ENCODE results near the gene LSMEM2. TPM values are rescaled to one million over a fixed set of nuclear protein-coding genes. Genes with fewer than 3 reads are reported as not detected.

LSMEM2 gene
- total RNA-seq, 1 experiment from 2014 or later, result not detected

- Histone ChIP-seq H3K27ac (ENCODE audit: low read depth, low read length, poor library complexity, severe bottlenecking) (peak overlapping the region; percentile 30), H3K27me3 (replicated peaks; ENCODE audit: insufficient read depth, low read depth, low read length, poor library complexity) (no peaks in the 10 kb centered on the region), H3K36me3 (ENCODE audit: insufficient read depth, low read length, poor library complexity, severe bottlenecking) (no peaks in the 10 kb centered on the region), H3K4me1 (ENCODE audit: insufficient read depth, low read length, poor library complexity, severe bottlenecking) (peaks cover 3% of the 10 kb centered on the region), H3K4me3 (ENCODE audit: low read depth, low read length, poor library complexity, severe bottlenecking) (no peak overlapping the region), H3K9me3 (ENCODE audit: low read depth, low read length, poor library complexity, severe bottlenecking) (no peaks in the 10 kb centered on the region)
- TF ChIP-seq EZH2 (IDR thresholded peaks at IDR 0.05; ENCODE audit: borderline replicate concordance, low read depth, low read length, poor library complexity, severe bottlenecking) (no peak), CTCF (conservative IDR thresholded peaks at IDR 0.05; ENCODE audit: low read depth, low read length) (peak; percentile 66)
- DNase-seq (ENCODE audit: low spot score), result peak; percentile 65
- CTCF ChIA-PET, result no interaction called here
- POLR2A ChIA-PET (ENCODE audit: low non-redundant PET), result no interaction called here
- BruUV-seq (replicated peaks), result no TSS peak
- intact Hi-C loops (cut with micrococcal nuclease; ENCODE audit: unreplicated experiment), result no loop called here
Measured at GRCh38 chr3:50324351-50325112, 45.6 kb downstream of the LSMEM2 start.

- no peak overlapping the region for H3K27ac ChIP-seq (ENCODE audit: low read depth, low read length, poor library complexity, severe bottlenecking)
- no peaks in the 10 kb centered on the region for H3K9me3 ChIP-seq (ENCODE audit: low read depth, low read length, poor library complexity, severe bottlenecking)
- POLR2A ChIA-PET (ENCODE audit: low non-redundant PET), result no interaction called here
- no peaks in the 10 kb centered on the region for H3K27me3 ChIP-seq (replicated peaks; ENCODE audit: insufficient read depth, low read depth, low read length, poor library complexity)
- no TSS peak for BruUV-seq (replicated peaks)
- intact Hi-C loops (cut with micrococcal nuclease; ENCODE audit: unreplicated experiment), result no loop called here
- CTCF ChIA-PET, result no interaction called here
- TF ChIP-seq CTCF (conservative IDR thresholded peaks at IDR 0.05; ENCODE audit: low read depth, low read length), result no peak
- no peak for TF ChIP-seq EZH2 (IDR thresholded peaks at IDR 0.05; ENCODE audit: borderline replicate concordance, low read depth, low read length, poor library complexity, severe bottlenecking)
- H3K4me3 ChIP-seq (ENCODE audit: low read depth, low read length, poor library complexity, severe bottlenecking), result no peak overlapping the region
- no peaks in the 10 kb centered on the region for H3K36me3 ChIP-seq (ENCODE audit: insufficient read depth, low read length, poor library complexity, severe bottlenecking)
- DNase-seq (ENCODE audit: low spot score), result no peak
- H3K4me1 ChIP-seq (ENCODE audit: insufficient read depth, low read length, poor library complexity, severe bottlenecking), result peaks cover 3% of the 10 kb centered on the region
Measured at GRCh38 chr3:50325113-50325480, 46.2 kb downstream of the LSMEM2 start.

- intact Hi-C loops (cut with micrococcal nuclease; ENCODE audit: unreplicated experiment), result no loop called here
- no TSS peak for BruUV-seq (replicated peaks)
- H3K36me3 ChIP-seq (ENCODE audit: insufficient read depth, low read length, poor library complexity, severe bottlenecking), result peaks cover 1% of the 10 kb centered on the region
Measured at GRCh38 chr3:50325497-50326181, 46.8 kb downstream of the LSMEM2 start.

More at GRCh38 chr3:50325497-50326181, 46.8 kb downstream of the LSMEM2 start:
- ChIA-PET POLR2A (ENCODE audit: low non-redundant PET) (no interaction called here), CTCF (no interaction called here)
- TF ChIP-seq EZH2 (IDR thresholded peaks at IDR 0.05; ENCODE audit: borderline replicate concordance, low read depth, low read length, poor library complexity, severe bottlenecking) (no peak), CTCF (conservative IDR thresholded peaks at IDR 0.05; ENCODE audit: low read depth, low read length) (no peak)
- no peak for DNase-seq (ENCODE audit: low spot score)
- H3K4me3 ChIP-seq (ENCODE audit: low read depth, low read length, poor library complexity, severe bottlenecking), result no peak overlapping the region
- no peaks in the 10 kb centered on the region for H3K27me3 ChIP-seq (replicated peaks; ENCODE audit: insufficient read depth, low read depth, low read length, poor library complexity)
- H3K9me3 ChIP-seq (ENCODE audit: low read depth, low read length, poor library complexity, severe bottlenecking), result no peaks in the 10 kb centered on the region
- H3K27ac ChIP-seq (ENCODE audit: low read depth, low read length, poor library complexity, severe bottlenecking), result no peak overlapping the region
- H3K4me1 ChIP-seq (ENCODE audit: insufficient read depth, low read length, poor library complexity, severe bottlenecking), result peaks cover 3% of the 10 kb centered on the region

Measured in A673 (cell line).